HepG2 (cell line): ENCODE results near the gene GPS1. TPM values are rescaled to one million over a fixed set of nuclear protein-coding genes. Genes with fewer than 3 reads are reported as not detected.

Source experiments
- AKNA ChIP-seq: sonication (generic); formaldehyde crosslinking; IDR thresholded peaks from 2 replicates; pipeline ENCODE4 v1.4.0; 2020; ENCODE audit warnings: missing genetic modification reagents, borderline replicate concordance
- DMTF1 ChIP-seq: sonication (generic); formaldehyde crosslinking; IDR thresholded peaks from 2 replicates; pipeline ENCODE4 v1.4.0; 2020; ENCODE audit warnings: mild to moderate bottlenecking, missing genetic modification reagents
- DR1 ChIP-seq: sonication (generic); formaldehyde crosslinking; IDR thresholded peaks from 2 replicates; pipeline ENCODE4 v1.8.0; 2021; ENCODE audit warnings: mild to moderate bottlenecking, missing genetic modification reagents, inconsistent platforms
- E2F2 ChIP-seq: sonication (generic); formaldehyde crosslinking; IDR thresholded peaks from 2 replicates; pipeline ENCODE4 v1.4.0; 2020; ENCODE audit warnings: missing genetic modification reagents, borderline replicate concordance
- KLF11 ChIP-seq: IDR thresholded peaks from 2 replicates; pipeline ENCODE4 v1.6.1; 2016; ENCODE audit warnings: missing compliant biosample characterization
- MNT ChIP-seq: fragments of 450-650 bp; IDR thresholded peaks from 2 replicates; pipeline ENCODE4 v1.6.1; 2016
- MYPOP ChIP-seq: sonication (generic); formaldehyde crosslinking; IDR thresholded peaks from 2 replicates; pipeline ENCODE4 v1.8.1; 2023; ENCODE audit warnings: mild to moderate bottlenecking, moderate library complexity, missing genetic modification reagents
- SALL1 ChIP-seq: sonication (generic); formaldehyde crosslinking; IDR thresholded peaks from 2 replicates; pipeline ENCODE4 v1.8.0; 2022; ENCODE audit warnings: mild to moderate bottlenecking, missing genetic modification reagents
- SP140L ChIP-seq: sonication (generic); formaldehyde crosslinking; IDR thresholded peaks from 2 replicates; pipeline ENCODE4 v1.4.0; 2020; ENCODE audit warnings: missing genetic modification reagents, borderline replicate concordance
- TBL1XR1 ChIP-seq: fragments of 150-350 bp; IDR thresholded peaks from 2 replicates; pipeline ENCODE4 v1.6.1; 2014; ENCODE audit warnings: borderline replicate concordance, low read length; ENCODE audit not compliant: partially characterized antibody
- ZBTB2 ChIP-seq: sonication (generic); formaldehyde crosslinking; IDR thresholded peaks from 2 replicates; pipeline ENCODE4 v1.8.0; 2022; ENCODE audit warnings: low read depth, missing genetic modification reagents
- ZNF614 ChIP-seq: IDR thresholded peaks from 2 replicates; pipeline ENCODE4 v1.6.1; 2018; ENCODE audit warnings: missing biosample characterization, missing genetic modification reagents, inconsistent platforms, borderline replicate concordance
- ZNF615 ChIP-seq: sonication (generic); formaldehyde crosslinking; IDR thresholded peaks from 2 replicates; pipeline ENCODE4 v1.5.0; 2020; ENCODE audit warnings: mild to moderate bottlenecking, missing genetic modification reagents, borderline replicate concordance
- ZNF83 ChIP-seq: sonication (generic); formaldehyde crosslinking; IDR thresholded peaks from 2 replicates; pipeline ENCODE4 v1.4.0; 2020; ENCODE audit warnings: missing genetic modification reagents, mild to moderate bottlenecking, borderline replicate concordance
- polyA plus RNA-seq, 8 experiments: library from polyadenylated mRNA; depleted of rRNA in 3 of 8; stranded (reverse) in 7 of 8; unstranded in 1 of 8; fragments of >200 nt; fragmentation: Illumina TruSeq in 4 of 8; extraction: Trizol in 4 of 8; gene quantifications; 2 replicates each; pipeline versions ENCODE4 v1.2.1 to v1.2.3, GENCODE V29; 2011 to 2016; ENCODE audit warnings: low read depth in 4 of 8, missing spikeins in 1 of 8, mixed read lengths in 1 of 8; ENCODE audit not compliant: insufficient read depth in 1 of 8
- total RNA-seq, 5 experiments: library from RNA; depleted of rRNA; stranded (reverse); fragments of >200 nt; fragmentation: Illumina TruSeq; extraction: Trizol; gene quantifications; 2 replicates each; pipeline ENCODE4 v1.2.3, GENCODE V29; 2016; ENCODE audit warnings: low read depth in 1 of 5

Gene GPS1
- total and polyA plus RNA-seq, 2 of the 13 experiments (the other 11 are each of a cell fraction or from before 2014, with no cell fraction given) = 124 to 128 TPM

- TF ChIP-seq TBL1XR1 (no peak), AKNA (no peak), ZNF615 (peak; percentile 93), ZNF614 (CRISPR knock-in tag) (peak; percentile 71; the same call in 1 of the 2 replicates), SALL1 (CRISPR knock-in tag) (peak; percentile 74), MNT (peak; percentile 41), ZNF83 (peak; percentile 87; the same call in 1 of the 2 replicates), ZBTB2 (0 out of 2 replicates have a peak, but pooled peaks have one; percentile 19), KLF11 (no peak), MYPOP (CRISPR knock-in tag) (peak; percentile 88), E2F2 (CRISPR knock-in tag) (no peak), SP140L (CRISPR knock-in tag) (no peak), DR1 (CRISPR knock-in tag) (peak; percentile 53; the same call in 1 of the 2 replicates), DMTF1 (CRISPR knock-in tag) (no peak)
Observed at GRCh38 chr17:82003411-82004381, 48.0 kb upstream of the GPS1 start (continued).
